Measurements from ENCODE around the gene ZNF511. TPM values are rescaled to one million over a fixed set of nuclear protein-coding genes. Genes with fewer than 3 reads are reported as not detected.
A peak's percentile ranks its signal among the peaks of the same experiment; 100 is the strongest.
"Not testable (repeated sequence)": the region's sequence is repeated elsewhere in the genome, so short reads cannot be mapped to it uniquely, and the experiment has no call there.

The ZNF511 gene
- total RNA-seq, 1 donor from 2014 or later = 25.5 TPM

DNA sequence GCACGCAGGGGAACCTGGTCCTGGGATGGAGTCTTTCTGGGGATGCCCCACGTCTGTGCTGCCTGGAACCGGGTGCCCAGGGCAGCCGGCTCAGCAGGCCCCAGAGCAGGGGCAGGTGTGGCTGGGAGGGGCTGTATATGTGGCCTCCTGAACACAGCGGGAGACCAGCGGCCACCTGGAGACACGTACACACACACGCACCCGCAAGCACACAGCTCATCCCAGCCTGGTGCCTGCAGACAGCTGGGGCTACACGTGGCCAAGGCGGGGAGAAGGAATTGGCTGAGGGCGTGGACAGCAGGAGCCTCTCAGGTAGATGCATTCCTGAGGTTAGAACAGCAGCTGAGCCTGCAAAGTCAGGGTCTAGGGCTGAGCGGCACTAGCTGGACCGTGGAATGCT is 46.0 kb upstream of the ZNF511 start:
- TF ChIP-seq, protein P1, sequence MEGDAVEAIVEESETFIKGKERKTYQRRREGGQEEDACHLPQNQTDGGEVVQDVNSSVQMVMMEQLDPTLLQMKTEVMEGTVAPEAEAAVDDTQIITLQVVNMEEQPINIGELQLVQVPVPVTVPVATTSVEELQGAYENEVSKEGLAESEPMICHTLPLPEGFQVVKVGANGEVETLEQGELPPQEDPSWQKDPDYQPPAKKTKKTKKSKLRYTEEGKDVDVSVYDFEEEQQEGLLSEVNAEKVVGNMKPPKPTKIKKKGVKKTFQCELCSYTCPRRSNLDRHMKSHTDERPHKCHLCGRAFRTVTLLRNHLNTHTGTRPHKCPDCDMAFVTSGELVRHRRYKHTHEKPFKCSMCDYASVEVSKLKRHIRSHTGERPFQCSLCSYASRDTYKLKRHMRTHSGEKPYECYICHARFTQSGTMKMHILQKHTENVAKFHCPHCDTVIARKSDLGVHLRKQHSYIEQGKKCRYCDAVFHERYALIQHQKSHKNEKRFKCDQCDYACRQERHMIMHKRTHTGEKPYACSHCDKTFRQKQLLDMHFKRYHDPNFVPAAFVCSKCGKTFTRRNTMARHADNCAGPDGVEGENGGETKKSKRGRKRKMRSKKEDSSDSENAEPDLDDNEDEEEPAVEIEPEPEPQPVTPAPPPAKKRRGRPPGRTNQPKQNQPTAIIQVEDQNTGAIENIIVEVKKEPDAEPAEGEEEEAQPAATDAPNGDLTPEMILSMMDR (IDR thresholded peaks at IDR 0.05; ENCODE audit: insufficient read depth, low read depth, low read length) = no peak
- TF ChIP-seq EZH2 (IDR thresholded peaks at IDR 0.05; ENCODE audit: insufficient read depth, low read length) = no peak

DNA sequence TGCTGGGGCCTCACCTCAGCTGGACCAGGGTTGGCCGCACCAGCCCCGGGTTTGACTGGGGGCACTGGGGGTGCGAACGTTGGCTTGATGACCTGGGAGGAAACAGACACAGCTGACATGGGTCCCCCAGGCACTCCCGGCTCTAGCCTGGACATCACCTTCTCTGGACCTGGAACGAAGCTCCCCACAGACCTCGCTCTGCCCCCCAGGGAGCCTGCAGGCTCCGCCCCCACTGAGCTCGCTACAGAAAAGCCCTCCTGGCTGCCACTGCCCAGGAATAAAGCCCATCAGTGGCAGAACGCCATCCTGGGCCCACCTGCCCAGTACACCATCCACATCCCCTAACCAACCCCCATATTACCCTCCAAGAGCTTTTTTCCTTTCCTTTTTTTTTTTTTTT is 45.0 kb upstream of the ZNF511 start:
- H3K36me3 Mint-ChIP-seq (ENCODE audit: low read depth, unreplicated experiment) = no peaks in the 10 kb centered on the region
- H2AFZ ChIP-seq (ENCODE audit: low read depth, low read length) = no peak overlapping the region

More for the DNA sequence above, 46.0 kb upstream of the ZNF511 start:
- no peaks in the 10 kb centered on the region for H3K79me2 ChIP-seq (ENCODE audit: insufficient read depth, low read length)
- FAIRE-seq (no peak), DNase-seq (ENCODE audit: low read depth) (no peak)
- no peak overlapping the region for H2AFZ ChIP-seq (ENCODE audit: low read depth, low read length)
- Mint-ChIP-seq H3K27ac (ENCODE audit: unreplicated experiment) (no peak overlapping the region), H3K9me3 (ENCODE audit: unreplicated experiment) (no peaks in the 10 kb centered on the region), H3K27me3 (ENCODE audit: low read depth, unreplicated experiment) (peaks cover 17% of the 10 kb centered on the region), H3K4me1 (ENCODE audit: low read depth, unreplicated experiment) (peaks cover 5% of the 10 kb centered on the region), H3K36me3 (ENCODE audit: low read depth, unreplicated experiment) (no peaks in the 10 kb centered on the region), H3K4me3 (ENCODE audit: unreplicated experiment) (no peak overlapping the region)
- H4K20me1 ChIP-seq (ENCODE audit: insufficient read depth, low read length) = no peaks in the 10 kb centered on the region
- H3K36me3 ChIP-seq (ENCODE audit: insufficient read depth, low read length) = no peaks in the 10 kb centered on the region
- no peak overlapping the region for H3K9ac ChIP-seq (ENCODE audit: low read length)
- peaks cover 2% of the 10 kb centered on the region for H3K27me3 ChIP-seq (ENCODE audit: insufficient read depth, low read length)
- no peaks in the 10 kb centered on the region for H3K9me3 ChIP-seq (ENCODE audit: insufficient read depth, low read depth, low read length)
- H3K27ac ChIP-seq (ENCODE audit: low read depth, low read length) = no peak overlapping the region
- peak overlapping the region; percentile 76 for H3K4me2 ChIP-seq (ENCODE audit: low read length)
- H3K4me1 ChIP-seq (ENCODE audit: insufficient read depth, low read length) = peaks cover 30% of the 10 kb centered on the region
- no peak overlapping the region for H3K4me3 ChIP-seq (ENCODE audit: insufficient read depth, low read depth, low read length)

DNA sequence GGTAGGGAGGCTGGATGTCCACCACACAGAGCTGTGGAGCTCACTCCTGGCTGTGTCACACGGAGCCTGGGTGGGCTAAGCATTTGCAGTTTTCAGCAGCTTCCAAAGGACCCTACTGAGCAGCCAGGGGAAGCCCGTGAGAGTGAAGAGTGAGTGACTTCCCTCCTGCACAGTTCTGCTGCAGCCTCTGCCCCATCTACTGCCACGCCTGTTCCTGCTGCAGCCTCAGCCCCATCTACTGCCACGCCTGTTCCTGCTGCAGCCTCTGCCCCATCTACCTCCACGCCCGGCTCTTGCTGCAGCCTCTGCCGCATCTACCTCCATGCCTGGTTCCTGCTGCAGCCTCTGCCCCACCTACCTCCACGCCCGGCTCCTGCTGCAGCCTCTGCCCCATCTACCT is 44.3 kb upstream of the ZNF511 start:
- Histone ChIP-seq H2AFZ (ENCODE audit: low read depth, low read length) (no peak overlapping the region), H3K9me3 (ENCODE audit: insufficient read depth, low read depth, low read length) (no peaks in the 10 kb centered on the region), H3K27ac (ENCODE audit: low read depth, low read length) (no peak overlapping the region), H3K4me1 (ENCODE audit: insufficient read depth, low read length) (peaks cover 13% of the 10 kb centered on the region), H3K27me3 (ENCODE audit: insufficient read depth, low read length) (peaks cover 2% of the 10 kb centered on the region), H3K79me2 (ENCODE audit: insufficient read depth, low read length) (no peaks in the 10 kb centered on the region), H4K20me1 (ENCODE audit: insufficient read depth, low read length) (no peaks in the 10 kb centered on the region), H3K9ac (ENCODE audit: low read length) (no peak overlapping the region), H3K4me3 (ENCODE audit: insufficient read depth, low read depth, low read length) (no peak overlapping the region), H3K36me3 (ENCODE audit: insufficient read depth, low read length) (no peaks in the 10 kb centered on the region), H3K4me2 (ENCODE audit: low read length) (no peak overlapping the region)
- TF ChIP-seq, protein P1 (IDR thresholded peaks at IDR 0.05; ENCODE audit: insufficient read depth, low read depth, low read length) = no peak
- no peak for TF ChIP-seq EZH2 (IDR thresholded peaks at IDR 0.05; ENCODE audit: insufficient read depth, low read length)
- H3K4me1 Mint-ChIP-seq (ENCODE audit: low read depth, unreplicated experiment) = peaks cover under 1% of the 10 kb centered on the region
- no peak overlapping the region for H3K4me3 Mint-ChIP-seq (ENCODE audit: unreplicated experiment)
- H3K9me3 Mint-ChIP-seq (ENCODE audit: unreplicated experiment) = no peaks in the 10 kb centered on the region
- H3K36me3 Mint-ChIP-seq (ENCODE audit: low read depth, unreplicated experiment) = no peaks in the 10 kb centered on the region
- H3K27me3 Mint-ChIP-seq (ENCODE audit: low read depth, unreplicated experiment) = peaks cover 17% of the 10 kb centered on the region
- DNase-seq (ENCODE audit: low read depth) = no peak
- no peak for FAIRE-seq
- H3K27ac Mint-ChIP-seq (ENCODE audit: unreplicated experiment) = no peak overlapping the region

More for the DNA sequence above, 45.0 kb upstream of the ZNF511 start:
- H3K27me3 ChIP-seq (ENCODE audit: insufficient read depth, low read length) = peaks cover 2% of the 10 kb centered on the region
- no peaks in the 10 kb centered on the region for H3K36me3 ChIP-seq (ENCODE audit: insufficient read depth, low read length)
- H3K4me1 ChIP-seq (ENCODE audit: insufficient read depth, low read length) = peaks cover 20% of the 10 kb centered on the region
- no peak overlapping the region for H3K27ac ChIP-seq (ENCODE audit: low read depth, low read length)
- H4K20me1 ChIP-seq (ENCODE audit: insufficient read depth, low read length) = no peaks in the 10 kb centered on the region
- H3K4me2 ChIP-seq (ENCODE audit: low read length) = no peak overlapping the region
- H3K4me3 ChIP-seq (ENCODE audit: insufficient read depth, low read depth, low read length) = no peak overlapping the region
- no peaks in the 10 kb centered on the region for H3K9me3 ChIP-seq (ENCODE audit: insufficient read depth, low read depth, low read length)
- peaks cover 17% of the 10 kb centered on the region for H3K27me3 Mint-ChIP-seq (ENCODE audit: low read depth, unreplicated experiment)
- no peak overlapping the region for H3K9ac ChIP-seq (ENCODE audit: low read length)
- DNase-seq (ENCODE audit: low read depth) (no peak), FAIRE-seq (no peak)
- no peaks in the 10 kb centered on the region for H3K79me2 ChIP-seq (ENCODE audit: insufficient read depth, low read length)
- H3K4me3 Mint-ChIP-seq (ENCODE audit: unreplicated experiment) = no peak overlapping the region
- H3K9me3 Mint-ChIP-seq (ENCODE audit: unreplicated experiment) = no peaks in the 10 kb centered on the region
- TF ChIP-seq EZH2 (IDR thresholded peaks at IDR 0.05; ENCODE audit: insufficient read depth, low read length) = no peak
- H3K4me1 Mint-ChIP-seq (ENCODE audit: low read depth, unreplicated experiment) = peaks cover 5% of the 10 kb centered on the region
- H3K27ac Mint-ChIP-seq (ENCODE audit: unreplicated experiment) = no peak overlapping the region

DNA sequence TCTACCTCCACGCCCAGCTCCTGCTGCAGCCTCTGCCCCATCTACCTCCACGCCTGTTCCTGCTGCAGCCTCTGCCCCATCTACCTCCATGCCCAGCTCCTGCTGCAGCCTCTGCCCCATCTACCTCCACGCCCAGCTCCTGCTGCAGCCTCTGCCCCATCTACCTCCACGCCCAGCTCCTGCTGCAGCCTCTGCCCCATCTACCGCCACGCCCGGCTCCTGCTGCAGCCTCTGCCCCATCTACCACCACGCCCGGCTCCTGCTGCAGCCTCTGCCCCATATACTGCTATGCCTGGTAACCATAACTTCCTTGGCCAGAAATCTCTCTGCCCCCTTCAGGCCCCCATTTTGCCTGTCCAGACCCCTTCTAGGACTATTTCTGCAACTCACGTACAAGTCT is 43.7 kb upstream of the ZNF511 start:
- H3K36me3 ChIP-seq (ENCODE audit: insufficient read depth, low read length); H3K27me3 ChIP-seq (ENCODE audit: insufficient read depth, low read length); H3K4me3 Mint-ChIP-seq (ENCODE audit: unreplicated experiment); H3K9me3 Mint-ChIP-seq (ENCODE audit: unreplicated experiment); H3K79me2 ChIP-seq (ENCODE audit: insufficient read depth, low read length); H4K20me1 ChIP-seq (ENCODE audit: insufficient read depth, low read length); H3K4me3 ChIP-seq (ENCODE audit: insufficient read depth, low read depth, low read length); H3K4me2 ChIP-seq (ENCODE audit: low read length); H3K9ac ChIP-seq (ENCODE audit: low read length); H2AFZ ChIP-seq (ENCODE audit: low read depth, low read length); H3K9me3 ChIP-seq (ENCODE audit: insufficient read depth, low read depth, low read length); H3K36me3 Mint-ChIP-seq (ENCODE audit: low read depth, unreplicated experiment); H3K4me1 ChIP-seq (ENCODE audit: insufficient read depth, low read length); H3K4me1 Mint-ChIP-seq (ENCODE audit: low read depth, unreplicated experiment); DNase-seq (ENCODE audit: low read depth); FAIRE-seq; H3K27ac ChIP-seq (ENCODE audit: low read depth, low read length); H3K27ac Mint-ChIP-seq (ENCODE audit: unreplicated experiment): not testable (repeated sequence)
- H3K27me3 Mint-ChIP-seq (ENCODE audit: low read depth, unreplicated experiment) = peaks cover 17% of the 10 kb centered on the region
